ENCODE results near the gene C1orf87.
"Not testable (repeated sequence)": the region's sequence is repeated elsewhere in the genome, so short reads cannot be mapped to it uniquely, and the experiment has no call there.

C1orf87 gene

DNA sequence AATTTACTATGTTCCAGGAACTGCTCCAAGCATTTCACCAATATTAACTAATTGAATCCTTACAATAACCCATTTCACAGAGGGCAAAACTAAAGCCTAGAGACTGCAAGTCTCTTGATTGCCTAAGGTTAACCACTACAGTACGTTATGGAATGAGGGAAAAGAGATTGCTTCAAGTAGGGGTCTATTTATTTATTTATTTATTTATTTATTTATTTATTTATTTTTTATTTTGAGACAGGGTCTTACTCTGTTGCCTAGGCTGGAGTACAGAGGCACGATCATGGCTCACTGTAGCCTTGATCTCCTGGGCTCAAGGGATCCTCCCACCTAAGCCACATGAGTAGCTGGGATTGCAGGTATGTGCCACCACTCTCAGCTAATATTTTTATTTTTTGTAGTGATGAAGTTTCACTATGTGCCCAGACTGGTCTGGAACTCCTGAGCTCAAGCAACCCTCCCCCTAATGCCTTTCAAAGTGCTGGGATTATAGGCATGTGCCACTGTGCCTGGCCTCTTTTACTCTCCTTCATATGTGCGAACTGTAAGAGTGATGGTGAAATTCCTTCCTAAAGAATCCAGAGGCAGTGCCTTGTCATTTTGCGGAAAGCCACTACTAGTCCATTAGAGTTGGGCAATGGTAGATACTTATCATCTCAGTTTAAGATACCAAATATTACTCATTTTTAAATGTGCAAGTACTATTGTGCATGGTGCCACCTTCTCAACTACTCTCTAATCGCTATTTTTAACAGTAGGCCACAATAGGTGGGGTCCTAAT lies 81.3 kb downstream of the C1orf87 start:
- DNase-seq, result no peak

DNA sequence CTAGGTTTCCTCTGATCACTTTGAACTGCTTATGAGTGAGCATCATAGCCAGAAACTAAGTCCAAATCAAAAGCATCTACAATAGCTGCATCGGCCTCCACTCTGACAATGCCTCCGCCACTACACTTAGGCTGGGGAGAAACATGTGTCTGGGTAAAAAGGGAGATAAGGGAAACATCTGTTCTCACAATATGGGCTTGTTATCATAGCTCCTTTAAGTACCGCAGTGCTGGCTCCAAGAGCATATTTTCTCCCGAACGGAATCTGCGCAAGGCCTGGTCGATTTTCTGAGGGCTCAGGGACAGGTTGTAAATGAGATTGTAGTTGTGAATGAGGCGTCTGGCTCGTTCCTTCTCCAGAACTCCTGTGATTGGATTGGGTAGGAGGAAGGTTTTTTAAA lies 83.1 kb downstream of the C1orf87 start:
- no peak for DNase-seq

DNA sequence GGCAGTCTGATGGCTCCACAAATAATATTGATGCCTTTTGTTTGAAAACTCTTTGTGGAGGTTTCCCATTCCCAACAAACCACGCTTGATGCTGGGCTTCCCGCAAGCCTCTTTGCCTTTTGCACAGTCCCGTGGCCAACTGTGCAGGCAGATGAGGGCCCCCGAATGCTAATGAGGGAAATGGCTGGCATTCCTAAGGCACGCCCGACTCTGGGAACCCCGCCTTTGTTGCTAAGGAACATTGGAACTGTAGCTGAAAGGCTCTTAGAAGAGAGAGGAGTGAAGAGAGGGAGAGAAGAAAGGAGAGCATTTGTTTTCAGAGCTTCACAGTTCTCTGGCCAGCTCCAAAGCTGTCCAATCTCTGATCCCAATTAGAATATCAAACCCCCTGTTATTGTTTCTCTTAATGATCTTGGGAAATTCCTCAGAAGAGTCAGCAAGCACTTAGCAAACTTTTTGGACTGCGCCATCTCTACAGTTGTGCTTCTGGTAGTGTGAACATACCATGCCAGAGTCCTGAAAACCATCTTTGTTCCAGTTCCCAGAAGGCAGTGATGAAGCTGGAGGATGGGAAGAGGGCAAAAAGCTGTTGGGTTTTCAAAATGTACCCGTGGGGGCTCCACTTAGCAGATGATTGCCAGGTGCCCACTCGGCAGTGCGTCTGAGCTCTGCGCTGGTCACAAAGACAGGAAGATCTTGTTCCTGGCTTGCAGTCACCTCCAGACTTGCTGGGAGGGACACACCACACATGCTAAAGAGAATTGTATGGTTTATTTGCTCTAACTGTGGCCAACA lies 86.9 kb downstream of the C1orf87 start:
- no peak for DNase-seq

DNA sequence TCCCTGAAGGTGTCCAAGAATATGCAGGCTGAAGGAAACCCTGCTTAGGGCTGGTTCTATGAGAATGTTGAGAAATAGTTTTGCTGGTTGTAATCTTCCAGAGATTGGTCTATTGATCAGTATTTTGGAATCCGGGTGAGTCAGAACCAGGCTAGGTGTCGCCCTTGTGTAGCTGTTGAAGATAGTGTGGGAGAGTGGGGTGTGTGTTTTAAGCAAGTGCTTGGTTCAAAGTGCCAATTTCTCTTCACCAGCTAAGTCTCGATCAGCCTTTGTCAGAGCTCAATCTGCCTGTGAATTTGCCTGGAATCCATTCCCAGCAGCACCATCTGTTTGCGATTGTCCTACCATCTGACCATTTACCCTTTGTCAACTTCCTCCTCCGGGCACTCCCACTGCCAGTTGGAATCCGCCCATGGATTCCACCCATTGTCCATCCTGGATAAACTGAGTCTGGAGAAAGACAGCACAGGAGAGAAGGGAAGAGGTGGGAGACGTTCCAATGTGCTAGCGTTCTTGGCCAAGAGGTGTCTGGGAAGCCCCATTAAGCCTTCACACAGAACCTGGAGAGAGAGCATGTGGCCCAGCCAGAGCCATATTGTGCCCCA lies 87.6 kb downstream of the C1orf87 start:
- no peak for DNase-seq

DNA sequence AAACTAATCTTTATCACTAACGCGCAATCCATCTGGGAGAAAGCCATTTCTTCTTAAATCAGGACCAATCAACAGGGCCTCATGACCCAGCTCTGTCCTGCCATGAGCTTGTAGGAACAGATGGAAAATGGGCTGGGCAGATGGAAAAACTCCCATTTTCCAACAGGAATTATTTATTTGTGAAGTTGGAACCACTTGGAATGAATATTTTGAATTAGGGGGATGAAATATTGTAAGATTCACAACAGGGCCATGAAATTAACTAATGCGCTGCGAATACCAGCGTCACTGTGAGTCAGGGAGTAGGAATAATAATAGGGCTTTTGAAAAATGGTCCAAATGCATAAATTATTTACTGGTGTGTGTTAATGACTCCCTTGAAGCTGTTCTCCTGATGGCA lies 93.9 kb downstream of the C1orf87 start:
- DNase-seq, result no peak

DNA sequence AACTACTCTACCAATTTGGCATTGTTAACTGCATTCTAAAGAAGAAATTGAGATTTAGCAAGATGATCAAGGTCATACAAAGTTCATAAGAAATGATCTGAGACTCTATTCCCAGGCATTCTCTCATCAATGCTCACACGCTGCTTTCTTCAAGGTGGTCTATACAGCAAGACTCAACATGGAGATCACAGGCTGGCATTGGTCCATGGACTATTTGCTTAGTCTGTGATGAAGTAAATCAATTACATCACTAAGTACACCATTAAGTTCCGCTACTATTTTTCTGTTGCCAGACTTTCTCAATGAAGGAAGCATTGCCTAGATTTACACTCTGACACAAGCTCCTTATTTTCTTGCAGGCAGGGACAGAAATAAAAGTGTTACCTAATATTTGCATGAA lies 95.1 kb downstream of the C1orf87 start:
- no peak for DNase-seq

DNA sequence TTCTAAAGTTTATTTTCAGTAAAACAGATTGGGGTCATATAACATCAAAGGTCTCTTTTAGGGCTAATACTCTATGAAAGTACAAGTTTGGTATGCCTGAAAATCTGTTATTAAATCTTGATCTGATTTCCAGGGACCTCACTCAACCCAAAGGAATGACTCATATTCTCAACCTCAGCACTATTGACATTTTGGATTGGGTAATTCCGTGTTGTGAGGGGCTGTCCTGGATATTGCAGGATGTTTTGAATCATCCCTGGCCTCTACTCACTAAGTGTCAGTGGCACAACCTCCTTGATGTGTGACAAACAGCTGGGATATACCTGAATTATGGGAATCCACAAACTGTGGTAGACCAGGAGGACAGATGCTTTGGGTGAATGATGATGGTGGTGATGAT lies 95.5 kb downstream of the C1orf87 start:
- DNase-seq, result no peak

DNA sequence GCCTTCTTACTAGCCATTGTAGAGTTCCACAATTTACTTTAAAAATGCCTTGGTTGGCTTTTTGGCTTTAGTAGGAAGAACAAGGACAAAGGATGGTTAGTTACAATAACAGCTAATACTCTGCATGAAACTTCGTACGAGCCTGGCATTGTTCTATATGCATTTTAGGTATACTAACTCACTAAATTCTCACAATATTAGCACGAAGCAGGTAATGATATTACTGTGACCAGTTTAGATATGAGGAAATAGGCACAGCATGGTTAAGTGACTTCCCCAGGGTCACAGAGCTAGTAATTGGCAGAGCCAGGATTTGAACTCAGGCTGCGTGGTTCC lies 96.5 kb downstream of the C1orf87 start:
- no peak for DNase-seq

DNA sequence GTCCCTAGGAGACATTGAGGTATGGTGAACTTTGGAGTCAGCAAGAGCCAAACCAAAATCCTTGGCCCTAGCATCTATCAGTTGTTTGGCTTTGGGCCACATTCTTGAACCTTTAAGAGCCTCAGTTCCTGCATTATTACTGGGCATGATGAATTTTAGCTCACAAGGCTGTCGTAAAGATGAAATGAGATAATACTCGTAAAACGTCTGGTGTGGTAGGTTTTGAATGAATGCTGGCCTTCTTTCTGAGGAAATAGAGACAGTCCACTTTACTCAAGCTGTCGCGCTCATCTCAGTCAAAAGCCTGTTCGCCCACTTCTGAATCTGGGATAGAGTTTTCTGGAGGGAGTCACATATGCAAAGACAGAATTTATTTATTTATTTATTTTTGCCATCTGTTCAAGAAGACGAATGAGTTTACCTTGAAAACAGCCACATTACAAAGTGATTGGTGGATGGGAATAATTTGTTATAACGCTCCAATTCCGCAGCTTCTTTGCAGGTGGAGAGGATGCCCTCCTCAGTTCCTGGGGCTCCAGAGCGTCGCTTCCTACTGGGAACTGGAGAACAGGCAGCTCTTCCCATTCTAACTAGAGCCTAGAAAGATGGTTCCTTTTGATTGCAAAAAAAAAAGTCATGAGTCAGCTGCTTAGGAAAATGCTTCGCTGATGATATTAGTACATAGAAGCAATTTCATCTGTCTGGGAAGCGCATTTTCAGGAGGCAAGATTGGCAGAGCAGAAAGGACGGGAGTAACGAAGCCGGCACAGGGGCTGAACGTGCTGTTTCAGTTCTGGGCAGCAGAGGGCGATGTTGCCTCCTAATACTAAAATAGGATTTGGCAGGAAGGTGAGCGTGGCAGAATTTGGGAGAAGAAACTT lies 97.1 kb downstream of the C1orf87 start:
- peak; percentile 66 for DNase-seq

DNA sequence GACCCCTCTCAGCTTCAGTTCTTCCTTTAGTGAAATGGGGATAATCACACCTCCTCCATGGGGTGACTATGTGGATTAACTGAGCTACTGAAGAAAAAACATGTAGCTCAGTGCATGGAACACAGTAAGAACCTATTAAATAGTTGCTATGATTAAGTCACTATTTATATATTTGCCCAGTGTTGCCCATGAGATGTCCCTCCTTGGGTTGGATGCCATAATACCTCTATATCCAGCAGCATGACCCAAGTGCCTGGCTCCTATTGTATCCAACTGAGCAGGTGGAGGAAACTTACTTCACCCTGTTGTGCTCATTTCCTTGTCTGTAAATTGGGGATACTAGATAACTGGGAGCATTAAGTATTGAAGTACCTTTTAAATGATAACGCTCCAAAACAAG lies 99.9 kb downstream of the C1orf87 start:
- DNase-seq, result no peak

DNA sequence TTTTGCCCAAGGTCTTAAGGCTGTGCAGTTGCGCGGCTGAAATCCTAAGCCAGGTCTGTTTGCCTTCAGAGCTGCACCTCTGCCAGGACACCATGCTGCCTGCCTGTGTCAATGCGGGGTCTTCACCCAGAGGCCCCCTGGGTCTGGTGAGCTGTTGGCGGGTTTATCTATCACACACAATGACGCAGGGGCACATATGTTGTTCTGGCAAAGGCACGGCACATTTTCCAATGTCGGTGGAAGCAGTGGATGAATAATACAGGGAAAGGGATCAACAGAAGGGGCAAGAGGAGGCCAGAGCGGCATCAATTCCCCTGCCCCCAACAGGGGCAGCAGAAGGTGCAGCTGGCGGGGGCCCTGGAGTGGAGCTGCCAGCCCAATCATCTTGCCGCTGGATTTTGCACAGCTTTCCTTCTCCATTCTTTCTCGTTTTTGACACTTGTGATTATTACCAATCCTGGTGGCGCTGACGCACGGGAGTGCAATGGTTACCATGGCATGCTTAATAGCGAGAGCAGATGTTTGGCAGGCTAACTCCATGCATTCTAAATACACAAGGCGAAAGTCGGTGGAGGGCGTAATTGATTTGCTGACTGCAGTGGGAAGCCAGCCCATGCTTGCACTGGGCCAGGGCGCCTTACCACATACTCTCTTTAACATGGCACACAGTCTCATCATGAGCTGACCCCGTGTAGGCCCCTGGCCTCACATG lies 101.2 kb downstream of the C1orf87 start:
- peak; percentile 42 for DNase-seq

DNA sequence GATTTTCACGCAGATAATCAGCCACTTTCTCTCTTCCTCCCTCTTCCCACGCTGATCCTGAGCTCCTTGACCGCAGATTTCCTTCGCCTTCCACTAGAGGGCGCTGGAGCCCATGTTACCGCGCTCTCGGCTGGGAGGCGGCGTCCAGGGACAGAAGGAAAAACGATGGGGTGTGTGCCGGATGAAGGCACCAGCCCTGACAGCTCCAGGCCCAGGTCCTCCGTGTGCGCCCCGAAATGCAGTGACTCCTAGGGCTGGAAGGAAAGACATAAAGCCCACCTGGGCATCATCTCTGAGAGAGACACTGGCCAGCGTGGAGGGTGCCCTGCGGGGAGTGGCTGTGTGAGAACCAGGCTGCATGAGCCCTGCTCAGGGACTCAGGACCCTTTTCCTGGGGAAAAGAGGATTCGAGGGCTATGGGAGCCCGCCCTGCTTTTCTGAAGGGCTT lies 102.1 kb downstream of the C1orf87 start:
- DNase-seq, result peak; percentile 58

DNA sequence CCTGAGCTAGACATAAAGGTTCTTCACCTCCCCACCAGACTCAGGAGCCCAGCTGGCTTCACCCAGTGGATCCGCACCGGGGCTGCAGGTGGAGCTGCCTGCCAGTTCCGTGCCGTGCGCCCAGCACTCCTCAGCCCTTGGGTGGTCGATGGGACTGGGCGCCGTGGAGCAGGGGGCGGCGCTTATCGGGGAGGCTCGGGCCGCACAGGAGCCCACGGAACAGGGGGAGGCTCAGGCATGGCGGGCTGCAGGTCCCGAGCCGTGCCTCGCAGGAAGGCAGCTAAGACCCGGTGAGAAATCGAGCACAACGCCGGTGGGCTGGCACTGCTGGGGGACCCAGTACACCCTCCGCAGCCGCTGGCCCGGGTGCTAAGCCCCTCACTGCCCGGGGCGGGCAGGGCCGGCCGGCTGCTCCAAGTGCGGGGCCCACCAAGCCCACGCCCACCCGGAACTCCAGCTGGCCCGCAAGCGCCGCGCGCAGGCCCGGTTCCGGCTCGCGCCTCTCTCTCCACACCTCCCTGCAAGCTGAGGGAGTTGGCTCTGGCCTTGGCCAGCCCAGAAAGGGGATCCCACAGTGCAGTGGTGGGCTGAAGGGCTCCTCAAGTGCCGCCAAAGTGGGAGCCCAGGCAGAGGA lies 103.9 kb downstream of the C1orf87 start:
- not testable (repeated sequence) for DNase-seq

DNA sequence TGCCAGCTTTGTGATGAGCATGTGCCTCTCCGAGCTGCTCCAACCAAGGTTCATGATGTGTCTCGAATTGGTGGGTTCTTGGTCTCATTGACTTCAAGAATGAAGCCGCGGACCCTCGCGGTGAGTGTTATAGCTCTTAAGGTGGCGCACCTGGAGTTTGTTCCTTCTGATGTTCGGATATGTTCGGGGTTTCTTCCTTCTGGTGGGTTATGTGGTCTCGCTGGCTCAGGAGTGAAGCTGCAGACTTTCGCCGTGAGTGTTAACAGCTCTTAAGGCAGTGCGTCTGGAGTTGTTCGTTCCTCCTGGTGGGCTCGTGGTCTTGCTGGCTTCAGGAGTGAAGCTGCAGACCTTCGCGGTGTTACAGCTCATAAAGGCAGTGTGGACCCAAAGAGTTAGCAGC lies 104.8 kb downstream of the C1orf87 start:
- not testable (repeated sequence) for DNase-seq

DNA sequence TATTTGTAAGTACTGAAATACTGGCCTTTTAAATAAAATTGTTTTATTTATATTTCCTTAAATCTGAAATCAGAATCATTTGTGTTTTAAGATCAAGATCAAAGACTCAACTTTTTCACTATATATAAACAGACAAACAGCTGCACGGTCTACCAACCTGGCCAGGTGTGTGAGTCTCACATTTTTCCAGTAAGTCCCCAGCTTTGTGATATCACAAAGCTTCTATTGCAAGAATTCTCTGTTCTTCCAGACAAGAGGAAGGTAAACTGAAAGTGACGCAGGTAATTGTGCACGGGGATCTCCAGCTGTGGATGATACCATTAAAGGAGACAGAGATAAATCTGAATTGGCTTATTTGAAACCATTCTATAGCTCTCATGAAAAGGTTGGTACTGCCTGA lies 105.8 kb downstream of the C1orf87 start:
- DNase-seq, result no peak

DNA sequence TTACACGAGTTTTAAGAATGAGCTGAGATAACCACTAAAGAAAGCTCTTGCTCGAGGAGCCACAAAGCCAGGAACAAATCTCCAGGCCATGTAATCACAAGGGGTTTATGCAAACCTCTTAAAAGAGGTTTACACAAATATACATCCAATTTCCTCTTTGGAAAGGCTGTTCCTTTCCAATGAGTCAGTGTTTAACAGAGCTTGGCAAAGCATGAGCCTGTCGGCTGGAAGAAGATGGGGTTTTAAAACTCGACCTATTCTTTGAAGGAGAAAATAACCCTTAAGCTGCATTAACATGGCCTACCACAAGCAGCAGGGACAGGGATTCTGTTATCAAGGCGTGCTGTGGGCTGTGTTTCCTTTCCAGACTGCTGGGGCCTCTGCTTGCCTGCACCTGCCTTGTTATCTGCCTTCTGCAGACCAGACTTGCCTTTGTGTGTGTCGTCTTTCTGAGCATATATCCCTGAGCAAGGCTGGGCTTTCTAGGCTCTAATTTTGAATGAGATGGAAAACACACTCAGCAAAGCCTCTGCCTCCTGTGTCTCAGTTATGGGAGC lies 106.4 kb downstream of the C1orf87 start:
- no peak for DNase-seq

DNA sequence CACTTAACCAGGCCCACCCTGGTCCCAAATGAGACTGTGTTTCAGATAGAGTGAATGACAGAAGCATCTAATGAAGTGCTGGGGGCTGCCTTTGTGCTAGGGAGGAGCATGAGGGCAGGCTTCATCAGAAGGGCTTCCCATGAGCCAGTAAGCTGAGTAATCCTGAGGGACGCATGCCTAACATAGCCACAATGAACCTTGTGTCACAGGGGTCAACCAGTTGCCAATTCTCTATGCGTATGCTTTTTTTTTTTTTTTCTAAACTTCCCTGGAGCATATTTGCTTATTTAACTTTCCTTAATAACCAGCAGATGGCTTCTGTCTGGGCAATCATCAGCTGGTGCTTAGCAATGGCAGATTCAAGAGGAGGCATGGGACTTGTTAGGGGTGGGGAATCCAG lies 121.5 kb downstream of the C1orf87 start:
- no peak for DNase-seq

DNA sequence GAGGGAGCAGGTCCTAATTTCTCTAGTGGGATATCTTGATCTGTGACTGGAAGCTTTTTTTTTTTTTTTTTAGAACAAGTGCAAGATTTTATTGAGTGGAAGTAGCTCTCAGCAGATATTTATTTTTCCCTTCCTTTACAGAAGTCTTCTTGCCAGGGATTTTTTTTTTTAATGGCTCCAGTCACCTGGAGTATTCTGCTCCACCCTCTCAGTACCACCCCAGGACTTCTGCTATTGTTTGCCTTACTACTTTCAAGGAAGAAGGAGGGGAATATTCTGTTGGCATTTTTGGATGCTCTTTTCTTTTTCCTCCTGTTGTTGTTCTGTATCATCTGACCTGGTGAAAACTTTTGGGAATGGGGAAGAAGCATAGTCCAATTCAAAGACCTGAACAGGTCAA lies 123.9 kb downstream of the C1orf87 start:
- DNase-seq, result no peak

DNA sequence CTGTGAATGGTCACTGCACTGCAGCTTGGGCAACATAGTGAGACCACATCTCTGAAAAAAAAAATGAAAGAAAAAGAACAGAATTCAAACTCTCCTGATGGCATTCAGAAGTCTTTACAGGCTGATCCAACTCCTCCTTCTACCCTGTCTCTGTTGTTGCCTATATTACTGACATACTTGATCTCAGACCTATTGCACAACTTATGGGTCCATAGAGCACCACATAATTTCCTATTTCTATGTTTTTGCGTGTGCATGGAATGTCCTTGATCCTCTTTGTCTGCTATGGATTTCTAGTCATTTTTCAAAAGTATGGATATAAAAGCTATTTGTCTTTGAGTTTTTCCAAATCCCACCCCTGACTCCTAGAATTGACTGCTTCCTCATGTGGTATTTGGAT lies 124.6 kb downstream of the C1orf87 start:
- DNase-seq, result no peak

DNA sequence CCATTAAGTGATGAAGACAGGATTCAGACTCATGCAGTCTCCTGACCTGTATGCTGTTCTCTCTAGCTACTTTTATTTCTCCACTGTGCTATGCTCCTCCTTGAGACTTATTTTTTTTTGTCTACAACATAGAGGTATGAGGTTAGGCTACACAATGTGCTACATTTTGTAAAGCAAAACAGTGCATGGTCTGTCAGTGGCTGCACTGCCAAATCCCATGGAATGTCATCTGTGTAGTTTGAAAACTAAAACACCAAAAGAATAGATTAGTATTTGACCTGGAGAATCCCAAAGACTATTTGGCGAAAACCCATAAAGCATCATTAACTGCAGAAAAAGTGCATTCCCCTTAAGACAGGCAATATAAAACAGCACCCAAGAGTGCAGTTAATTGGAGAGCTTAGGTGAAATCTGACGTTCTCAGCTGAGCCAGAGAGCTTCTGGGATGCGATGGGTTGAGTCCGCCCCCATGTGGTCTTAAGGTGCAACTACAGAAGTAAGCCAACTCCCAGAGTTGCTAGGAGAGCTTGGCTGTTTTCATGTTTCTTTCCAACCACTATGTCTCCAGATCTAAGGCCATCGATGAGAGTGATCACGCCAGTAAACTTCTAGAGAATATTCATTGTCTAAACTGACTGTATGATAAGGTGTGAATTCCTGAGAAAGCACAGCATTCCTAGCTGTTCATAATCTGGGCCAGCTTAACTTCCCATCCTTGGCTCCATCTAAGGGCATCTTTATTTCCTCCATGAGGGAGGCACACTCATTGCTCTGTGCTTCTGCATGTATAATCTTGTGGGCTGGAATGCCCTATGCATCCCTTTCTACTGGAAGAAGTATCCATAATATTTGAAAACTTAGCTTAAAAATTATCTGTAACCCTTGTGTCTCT lies 126.3 kb downstream of the C1orf87 start:
- peak; percentile 36 for DNase-seq
